GM23248 (cell line): ENCODE results near the gene PNPLA5.
A peak's percentile ranks its signal among the peaks of the same experiment; 100 is the strongest.

Experiments
- EZH2 ChIP-seq: fragments of 200-600 bp; sonication (generic); IDR thresholded peaks from 2 replicates; pipeline ENCODE4 v1.6.1; 2018; ENCODE audit warnings: antibody characterized with exemption, mild to moderate bottlenecking; ENCODE audit not compliant: insufficient read depth, poor library complexity, severe bottlenecking
- EZH2phosphoT487 ChIP-seq: fragments of 200-600 bp; sonication (generic); IDR thresholded peaks from 2 replicates; pipeline ENCODE4 v1.6.1; 2018; ENCODE audit warnings: antibody characterized with exemption, moderate library complexity, mild to moderate bottlenecking, low read depth; ENCODE audit not compliant: insufficient read depth

DNA sequence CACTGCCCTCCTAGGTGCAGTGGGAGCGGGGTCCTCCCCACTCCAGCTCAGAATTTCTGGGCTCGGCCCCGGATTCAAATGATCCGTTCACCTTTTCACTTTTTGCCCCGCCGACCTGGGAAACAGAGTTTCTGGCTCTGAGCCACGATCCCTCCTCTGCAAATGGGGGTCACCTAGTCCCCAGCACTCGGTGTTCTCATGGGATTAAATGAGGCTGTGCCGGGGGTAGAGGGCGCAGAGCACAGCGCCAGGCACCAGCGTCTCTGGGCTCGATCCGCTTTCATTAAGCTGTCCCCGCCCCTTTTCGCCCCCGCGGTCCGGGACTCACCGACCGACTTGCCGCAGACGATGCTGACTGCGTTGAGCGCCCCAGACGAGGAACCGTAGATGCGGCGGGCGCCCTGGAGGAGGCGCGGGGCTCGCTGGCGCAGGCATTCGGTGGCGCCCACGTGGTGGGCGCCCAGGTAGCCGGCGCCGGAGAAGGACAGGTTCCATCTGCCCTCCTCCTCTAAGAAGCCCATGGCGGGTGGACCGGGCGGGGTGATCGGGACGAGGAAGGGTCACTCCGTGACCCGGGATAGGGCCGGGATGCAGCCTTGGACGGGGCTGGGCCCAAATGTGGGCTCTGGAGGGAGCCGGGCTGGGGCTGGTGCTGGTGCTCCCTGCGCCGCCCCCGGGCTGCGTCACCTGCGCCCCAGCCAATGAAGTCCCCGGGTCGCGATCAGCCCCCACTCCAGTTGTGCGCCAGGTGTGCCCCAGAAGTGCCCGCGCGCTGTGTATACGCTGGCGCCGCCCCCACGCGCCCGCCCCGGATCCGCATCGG, at the start of gene PNPLA5:
- TF ChIP-seq EZH2phosphoT487 (no peak), EZH2 (peak; percentile 17)
